Sigmoid colon (tissue), 4 donors: ENCODE data around the gene EEFSEC.

Experiments used
- EP300 ChIP-seq, 4 donors: sonication (generic); formaldehyde crosslinking; IDR thresholded peaks; one replicate each; pipeline ENCODE4 v1.6.1; 2017; ENCODE audit warnings: antibody characterized with exemption in 4 of 4
- POLR2A ChIP-seq, 2 donors: fragments of 450-650 bp; IDR thresholded peaks; one replicate each; pipeline ENCODE4 v1.6.1; 2016; ENCODE audit warnings: antibody characterized with exemption in 2 of 2, mild to moderate bottlenecking in 2 of 2, moderate library complexity in 2 of 2
- POLR2AphosphoS5 ChIP-seq, 4 donors: sonication (generic); formaldehyde crosslinking; IDR thresholded peaks; one replicate each; pipeline ENCODE4 v1.6.1; 2017; ENCODE audit warnings: antibody characterized with exemption in 4 of 4
- TF ChIP-seq, protein P1 (sequence below), 4 experiments: fragments of 450-650 bp in 3 of 4; fragments of 200-600 bp in 1 of 4; IDR thresholded peaks; one replicate each; pipeline ENCODE4 v1.5.1; 2016 to 2019; ENCODE audit warnings: antibody characterized with exemption in 4 of 4, mild to moderate bottlenecking in 3 of 4, moderate library complexity in 2 of 4

DNA sequence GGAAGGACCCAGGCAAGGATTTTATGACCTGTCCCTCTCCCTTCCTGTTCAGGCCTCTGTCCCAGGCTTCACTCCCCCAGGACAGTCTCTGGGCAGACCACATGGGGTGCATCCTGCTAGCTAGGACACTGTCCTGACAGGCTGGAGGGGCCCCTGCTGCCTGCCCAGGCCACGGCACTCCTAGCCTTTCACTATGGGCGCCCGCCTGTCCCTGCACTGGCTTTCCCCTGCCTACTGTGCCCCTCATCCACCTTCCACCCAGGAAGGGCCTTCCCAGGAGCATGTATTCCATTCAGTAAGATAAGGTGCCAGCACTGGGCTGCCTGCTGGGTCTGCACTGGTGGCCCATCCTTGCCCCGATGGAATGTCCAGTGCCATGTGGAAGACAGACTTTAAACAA, 168.1 kb downstream of the EEFSEC start:
- TF ChIP-seq, protein P1, sequence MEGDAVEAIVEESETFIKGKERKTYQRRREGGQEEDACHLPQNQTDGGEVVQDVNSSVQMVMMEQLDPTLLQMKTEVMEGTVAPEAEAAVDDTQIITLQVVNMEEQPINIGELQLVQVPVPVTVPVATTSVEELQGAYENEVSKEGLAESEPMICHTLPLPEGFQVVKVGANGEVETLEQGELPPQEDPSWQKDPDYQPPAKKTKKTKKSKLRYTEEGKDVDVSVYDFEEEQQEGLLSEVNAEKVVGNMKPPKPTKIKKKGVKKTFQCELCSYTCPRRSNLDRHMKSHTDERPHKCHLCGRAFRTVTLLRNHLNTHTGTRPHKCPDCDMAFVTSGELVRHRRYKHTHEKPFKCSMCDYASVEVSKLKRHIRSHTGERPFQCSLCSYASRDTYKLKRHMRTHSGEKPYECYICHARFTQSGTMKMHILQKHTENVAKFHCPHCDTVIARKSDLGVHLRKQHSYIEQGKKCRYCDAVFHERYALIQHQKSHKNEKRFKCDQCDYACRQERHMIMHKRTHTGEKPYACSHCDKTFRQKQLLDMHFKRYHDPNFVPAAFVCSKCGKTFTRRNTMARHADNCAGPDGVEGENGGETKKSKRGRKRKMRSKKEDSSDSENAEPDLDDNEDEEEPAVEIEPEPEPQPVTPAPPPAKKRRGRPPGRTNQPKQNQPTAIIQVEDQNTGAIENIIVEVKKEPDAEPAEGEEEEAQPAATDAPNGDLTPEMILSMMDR (IDR thresholded peaks at IDR 0.05), result no peak
- TF ChIP-seq POLR2A (IDR thresholded peaks at IDR 0.05) (no peak), POLR2AphosphoS5 (IDR thresholded peaks at IDR 0.05) (no peak), EP300 (IDR thresholded peaks at IDR 0.05) (no peak)
